IMR-90 (cell line): ENCODE measurements around the gene SYNPO. TPM values are rescaled to one million over a fixed set of nuclear protein-coding genes. Genes with fewer than 3 reads are reported as not detected.

Source experiments
- ATAC-seq: fragments of 200-7000 bp; cut with Tn5 transposase; 2 replicates; pipeline ENCODE4 v1.9.1; 2020; ENCODE audit warnings: low read depth, mild to moderate bottlenecking, moderate library complexity
- BruUV-seq: library from RNA; stranded (reverse); fragments of 400-500 nt; replicated peaks from 2 replicates; lab custom pipeline; 2021; lab: Mats Ljungman, UMichigan
- CTCF ChIA-PET: fragments of 300-600 bp; formaldehyde crosslinking; extraction: SDS; loops from one replicate; lab custom pipeline; 2021; ENCODE audit warnings: antibody characterized with exemption; lab: Yijun Ruan, JAX
- POLR2A ChIA-PET: fragments of 300-600 bp; sonication (Branson Sonifier 250); formaldehyde crosslinking; loops from one replicate; lab custom pipeline; 2022; ENCODE audit warnings: antibody characterized with exemption; ENCODE audit not compliant: unreplicated experiment; lab: Charles Lee
- DNase-seq: peaks from one replicate; pipeline ENCODE4 v3.0.0; 2013
- H2AFZ ChIP-seq: replicated peaks from 2 replicates; pipeline ENCODE3; 2013; ENCODE audit warnings: low read length, mild to moderate bottlenecking; ENCODE audit not compliant: poor library complexity
- H2AK5ac ChIP-seq: 2 replicates; pipeline ENCODE4 v1.6.1; 2013; ENCODE audit warnings: low read depth, low read length, inconsistent platforms
- H2AK9ac ChIP-seq: replicated peaks from 2 replicates; pipeline ENCODE3; 2013; ENCODE audit warnings: mild to moderate bottlenecking, low read depth, low read length, moderate library complexity; ENCODE audit not compliant: poor library complexity
- H2BK120ac ChIP-seq: 2 replicates; pipeline ENCODE4 v1.6.1; 2013; ENCODE audit warnings: low read depth, low read length, inconsistent platforms
- H2BK15ac ChIP-seq: 3 replicates; pipeline ENCODE4 v1.6.1; 2013; ENCODE audit warnings: low read depth, low read length, inconsistent platforms
- H2BK20ac ChIP-seq: 2 replicates; pipeline ENCODE4 v1.6.1; 2013; ENCODE audit warnings: low read depth, mild to moderate bottlenecking, inconsistent platforms, low read length, moderate library complexity
- H2BK5ac ChIP-seq: 2 replicates; pipeline ENCODE4 v1.6.1; 2013; ENCODE audit warnings: mild to moderate bottlenecking, low read depth, low read length, inconsistent platforms; ENCODE audit not compliant: poor library complexity, severe bottlenecking
- H3K14ac ChIP-seq: replicated peaks from 2 replicates; pipeline ENCODE4 v1.6.1; 2013; ENCODE audit warnings: low read depth, low read length, inconsistent platforms
- H3K18ac ChIP-seq: 2 replicates; pipeline ENCODE4 v1.6.1; 2013; ENCODE audit warnings: low read depth, low read length, control low read depth
- H3K23ac ChIP-seq: 2 replicates; pipeline ENCODE4 v1.6.1; 2013; ENCODE audit warnings: low read depth, low read length, inconsistent platforms
- H3K27ac ChIP-seq: 2 replicates; pipeline ENCODE4 v1.5.1; 2013; ENCODE audit warnings: mild to moderate bottlenecking, control low read depth, low read length; ENCODE audit not compliant: insufficient read depth
- H3K27me3 ChIP-seq: 2 replicates; pipeline ENCODE4 v1.6.1; 2013; ENCODE audit warnings: low read length; ENCODE audit not compliant: control insufficient read depth, insufficient read depth
- H3K36me3 ChIP-seq: 2 replicates; pipeline ENCODE4 v1.6.1; 2013; ENCODE audit warnings: low read length, mixed read lengths; ENCODE audit not compliant: control insufficient read depth, insufficient read depth
- H3K4ac ChIP-seq: 2 replicates; pipeline ENCODE4 v1.6.1; 2013; ENCODE audit warnings: low read depth, low read length, inconsistent platforms
- H3K4me1 ChIP-seq: 2 replicates; pipeline ENCODE4 v1.6.1; 2013; ENCODE audit warnings: low read length, mixed read lengths; ENCODE audit not compliant: control insufficient read depth, insufficient read depth
- H3K4me2 ChIP-seq: 2 replicates; pipeline ENCODE4 v1.6.1; 2013; ENCODE audit warnings: low read depth, mild to moderate bottlenecking, control low read depth, low read length, moderate library complexity
- H3K4me3 ChIP-seq: 2 replicates; pipeline ENCODE4 v1.5.1; 2013; ENCODE audit warnings: low read depth, mild to moderate bottlenecking, control low read depth, low read length, moderate library complexity; ENCODE audit not compliant: insufficient read depth
- H3K56ac ChIP-seq: 2 replicates; pipeline ENCODE4 v1.6.1; 2013; ENCODE audit warnings: low read length, inconsistent platforms; ENCODE audit not compliant: insufficient read depth; ENCODE audit errors: extremely low read depth
- H3K79me1 ChIP-seq, 2 experiments: 2 replicates each; pipeline ENCODE4 v1.6.1; 2013; ENCODE audit warnings: low read length in 2 of 2, inconsistent platforms in 1 of 2, low read depth in 1 of 2
- H3K9ac ChIP-seq: 2 replicates; pipeline ENCODE4 v1.6.1; 2013; ENCODE audit warnings: low read depth, low read length, control low read depth
- H3K9me1 ChIP-seq: 2 replicates; pipeline ENCODE4 v1.6.1; 2013; ENCODE audit warnings: low read length, inconsistent platforms; ENCODE audit not compliant: insufficient read depth
- H3K9me3 ChIP-seq: 2 replicates; pipeline ENCODE4 v1.6.1; 2013; ENCODE audit warnings: low read length; ENCODE audit not compliant: control insufficient read depth, insufficient read depth
- H4K20me1 ChIP-seq: 2 replicates; pipeline ENCODE4 v1.6.1; 2013; ENCODE audit warnings: low read length, inconsistent platforms; ENCODE audit not compliant: insufficient read depth
- H4K5ac ChIP-seq: 2 replicates; pipeline ENCODE4 v1.6.1; 2013; ENCODE audit warnings: mild to moderate bottlenecking, low read depth, low read length, control low read depth
- H4K8ac ChIP-seq, 2 experiments: 2 replicates each; pipeline ENCODE4 v1.6.1; 2013; ENCODE audit warnings: low read depth in 2 of 2, low read length in 2 of 2, control low read depth in 1 of 2, inconsistent platforms in 1 of 2
- H4K91ac ChIP-seq: 2 replicates; pipeline ENCODE4 v1.6.1; 2013; ENCODE audit warnings: low read depth, low read length, inconsistent platforms; ENCODE audit not compliant: insufficient read depth
- CEBPB ChIP-seq: IDR thresholded peaks from 2 replicates; pipeline ENCODE4 v1.6.1; 2012; ENCODE audit warnings: low read depth, low read length, improper control_type of control experiment
- FOS ChIP-seq: fragments of 150-350 bp; IDR thresholded peaks from 2 replicates; pipeline ENCODE4 v1.6.1; 2016; ENCODE audit warnings: low read depth, low read length
- MAFK ChIP-seq: IDR thresholded peaks from 2 replicates; pipeline ENCODE4 v1.6.1; 2012; ENCODE audit warnings: low read depth, low read length, improper control_type of control experiment
- MAZ ChIP-seq: IDR thresholded peaks from 2 replicates; pipeline ENCODE4 v1.6.1; 2012; ENCODE audit warnings: low read depth, mild to moderate bottlenecking, low read length, improper control_type of control experiment, moderate library complexity, borderline replicate concordance
- MXI1 ChIP-seq: IDR thresholded peaks from 2 replicates; pipeline ENCODE4 v1.6.1; 2012; ENCODE audit warnings: low read depth, mild to moderate bottlenecking, low read length, moderate library complexity, borderline replicate concordance
- WGBS, 2 experiments: methylation state at CpG; one replicate each; pipeline versions ENCODE4 v1.1.5 to v1.1.7; 2013; ENCODE audit warnings: missing lambda C conversion rate in 2 of 2; ENCODE audit not compliant: insufficient read length in 1 of 2; ENCODE audit errors: extremely low coverage in 2 of 2; 5-methylcytosine and 5-hydroxymethylcytosine counted together
- dilution Hi-C: fragments of 300-500 bp; cut with HindIII; formaldehyde crosslinking; loops from one replicate; pipeline ENCODE4 v1.14.3; 2018; ENCODE audit warnings: low sequenced_read_pairs; ENCODE audit not compliant: unreplicated experiment
- in situ Hi-C: fragments of 300-500 bp; cut with MboI; formaldehyde crosslinking; loops from 3 replicates; pipeline ENCODE4 v1.14.3; 2019; ENCODE audit warnings: low sequenced_read_pairs, inconsistent platforms, mixed read lengths
- intact Hi-C: fragments of 100-400 bp; cut with micrococcal nuclease; formaldehyde crosslinking; loops from 2 replicates; pipeline ENCODE4 v1.10.0; 2022
- polyA plus RNA-seq, 3 experiments: library from polyadenylated mRNA; depleted of rRNA; stranded (reverse); fragments of >200 nt; gene quantifications; 2 replicates each; pipeline ENCODE4 v1.2.3, GENCODE V29; 2012; ENCODE audit warnings: low replicate concordance in 1 of 3
- total RNA-seq: library from RNA; depleted of rRNA; stranded (reverse); fragments of >200 nt; gene quantifications from 2 replicates; pipeline ENCODE4 v1.2.3, GENCODE V29; 2012

Gene SYNPO
- total and polyA plus RNA-seq, 2 of the 4 experiments (the other 2 are of a cell fraction), result 3.0 to 24.8 TPM

- no peak overlapping the region for H3K23ac ChIP-seq
- H2AFZ ChIP-seq, result no peak overlapping the region
- no peak overlapping the region for H2BK20ac ChIP-seq
- no peak for ATAC-seq
- peaks cover 2% of the 10 kb centered on the region; the same call in 1 of the 2 replicates for H3K4me1 ChIP-seq
- no peak overlapping the region for H2BK120ac ChIP-seq
- H3K4me2 ChIP-seq, result no peak overlapping the region
- no peak overlapping the region for H2AK9ac ChIP-seq
- H4K91ac ChIP-seq, result no peak overlapping the region
- H3K27me3 ChIP-seq, result peaks cover 7% of the 10 kb centered on the region
- no peak for DNase-seq
- H4K8ac ChIP-seq, result no peak overlapping the region
- no peak overlapping the region for H2BK5ac ChIP-seq
- H3K4me3 ChIP-seq, result no peak overlapping the region
- H3K4ac ChIP-seq, result no peak overlapping the region
- CTCF ChIA-PET, result no interaction called here
- no peaks in the 10 kb centered on the region for H3K9me3 ChIP-seq
- H3K36me3 ChIP-seq, result no peaks in the 10 kb centered on the region
- in situ Hi-C loops (no loop called here), dilution Hi-C loops (no loop called here), intact Hi-C loops (no loop called here)
- 90% methylated on average over 2 of the region's 7 CpGs; no CpG with 5 or more reads in 1 of the 2 experiments for WGBS, 2 experiments
- no peak overlapping the region for H3K27ac ChIP-seq
- no peaks in the 10 kb centered on the region for H4K20me1 ChIP-seq
- H3K56ac ChIP-seq, result no peak overlapping the region
- no TSS peak for BruUV-seq
- 0 out of 2 replicates have a peak, but pooled peaks cover 8% of the 10 kb centered on the region for H3K9me1 ChIP-seq
- POLR2A ChIA-PET, result no interaction called here
- TF ChIP-seq MAFK (no peak), MAZ (no peak), CEBPB (no peak), MXI1 (no peak), FOS (no peak)
- no peak overlapping the region for H4K5ac ChIP-seq
- H3K9ac ChIP-seq, result no peak overlapping the region
- H3K18ac ChIP-seq, result no peak overlapping the region
- H3K14ac ChIP-seq, result no peak overlapping the region
- H2BK15ac ChIP-seq, result no peak overlapping the region
- no peaks in the 10 kb centered on the region for H3K79me1 ChIP-seq
- H2AK5ac ChIP-seq, result no peak overlapping the region
Observed at GRCh38 chr5:150609843-150610584, 30.4 kb upstream of the SYNPO start.
